ENCODE data around the gene ZNF337.

DNA sequence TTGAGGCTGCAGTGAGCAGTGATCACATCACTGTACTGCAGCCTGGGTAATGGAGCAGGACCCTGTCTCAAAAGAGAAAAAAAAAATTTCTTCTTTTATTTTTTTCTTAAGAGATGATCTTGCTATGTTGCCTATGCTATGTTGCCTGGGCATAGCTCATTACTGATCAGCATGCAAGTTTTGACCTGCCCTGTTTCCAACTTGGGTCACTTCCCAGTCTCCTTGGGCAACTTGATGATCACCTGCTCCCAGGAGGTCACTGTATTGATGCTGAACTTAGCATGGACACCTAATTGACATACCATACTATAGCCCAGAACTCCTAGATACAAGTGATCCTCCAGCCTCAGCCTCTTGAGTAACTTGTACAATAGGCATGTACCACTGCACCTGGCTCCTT is 42.2 kb downstream of the ZNF337 start:
- TF ChIP-seq TAF1 (CRISPR knock-in tag; IDR thresholded peaks at IDR 0.05), result no peak
- TF ChIP-seq, protein P1, sequence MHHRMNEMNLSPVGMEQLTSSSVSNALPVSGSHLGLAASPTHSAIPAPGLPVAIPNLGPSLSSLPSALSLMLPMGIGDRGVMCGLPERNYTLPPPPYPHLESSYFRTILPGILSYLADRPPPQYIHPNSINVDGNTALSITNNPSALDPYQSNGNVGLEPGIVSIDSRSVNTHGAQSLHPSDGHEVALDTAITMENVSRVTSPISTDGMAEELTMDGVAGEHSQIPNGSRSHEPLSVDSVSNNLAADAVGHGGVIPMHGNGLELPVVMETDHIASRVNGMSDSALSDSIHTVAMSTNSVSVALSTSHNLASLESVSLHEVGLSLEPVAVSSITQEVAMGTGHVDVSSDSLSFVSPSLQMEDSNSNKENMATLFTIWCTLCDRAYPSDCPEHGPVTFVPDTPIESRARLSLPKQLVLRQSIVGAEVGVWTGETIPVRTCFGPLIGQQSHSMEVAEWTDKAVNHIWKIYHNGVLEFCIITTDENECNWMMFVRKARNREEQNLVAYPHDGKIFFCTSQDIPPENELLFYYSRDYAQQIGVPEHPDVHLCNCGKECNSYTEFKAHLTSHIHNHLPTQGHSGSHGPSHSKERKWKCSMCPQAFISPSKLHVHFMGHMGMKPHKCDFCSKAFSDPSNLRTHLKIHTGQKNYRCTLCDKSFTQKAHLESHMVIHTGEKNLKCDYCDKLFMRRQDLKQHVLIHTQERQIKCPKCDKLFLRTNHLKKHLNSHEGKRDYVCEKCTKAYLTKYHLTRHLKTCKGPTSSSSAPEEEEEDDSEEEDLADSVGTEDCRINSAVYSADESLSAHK (CRISPR knock-in tag; IDR thresholded peaks at IDR 0.05; ENCODE audit: borderline replicate concordance), result no peak
- no peak for TF ChIP-seq DPF2 (CRISPR knock-in tag; IDR thresholded peaks at IDR 0.05; ENCODE audit: borderline replicate concordance, low read depth)
- TF ChIP-seq ZNF343 (CRISPR knock-in tag; IDR thresholded peaks at IDR 0.05), result no peak
- no peak for TF ChIP-seq MXI1 (IDR thresholded peaks at IDR 0.05; ENCODE audit: borderline replicate concordance, low read depth, low read length)
- no peak for TF ChIP-seq NFYB (CRISPR knock-in tag; IDR thresholded peaks at IDR 0.05)
- TF ChIP-seq KDM1A (CRISPR knock-in tag; IDR thresholded peaks at IDR 0.05), result no peak
- TF ChIP-seq MAFK (conservative IDR thresholded peaks at IDR 0.05 in 1 of 2, IDR thresholded peaks at IDR 0.05 in 1 of 2; ENCODE audit: low read length in 2 of 2), result no peak
- TF ChIP-seq, protein P2, sequence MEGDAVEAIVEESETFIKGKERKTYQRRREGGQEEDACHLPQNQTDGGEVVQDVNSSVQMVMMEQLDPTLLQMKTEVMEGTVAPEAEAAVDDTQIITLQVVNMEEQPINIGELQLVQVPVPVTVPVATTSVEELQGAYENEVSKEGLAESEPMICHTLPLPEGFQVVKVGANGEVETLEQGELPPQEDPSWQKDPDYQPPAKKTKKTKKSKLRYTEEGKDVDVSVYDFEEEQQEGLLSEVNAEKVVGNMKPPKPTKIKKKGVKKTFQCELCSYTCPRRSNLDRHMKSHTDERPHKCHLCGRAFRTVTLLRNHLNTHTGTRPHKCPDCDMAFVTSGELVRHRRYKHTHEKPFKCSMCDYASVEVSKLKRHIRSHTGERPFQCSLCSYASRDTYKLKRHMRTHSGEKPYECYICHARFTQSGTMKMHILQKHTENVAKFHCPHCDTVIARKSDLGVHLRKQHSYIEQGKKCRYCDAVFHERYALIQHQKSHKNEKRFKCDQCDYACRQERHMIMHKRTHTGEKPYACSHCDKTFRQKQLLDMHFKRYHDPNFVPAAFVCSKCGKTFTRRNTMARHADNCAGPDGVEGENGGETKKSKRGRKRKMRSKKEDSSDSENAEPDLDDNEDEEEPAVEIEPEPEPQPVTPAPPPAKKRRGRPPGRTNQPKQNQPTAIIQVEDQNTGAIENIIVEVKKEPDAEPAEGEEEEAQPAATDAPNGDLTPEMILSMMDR (CRISPR knock-in tag; IDR thresholded peaks at IDR 0.05), result no peak
- TF ChIP-seq ZBTB1 (CRISPR knock-in tag; IDR thresholded peaks at IDR 0.05; ENCODE audit: borderline replicate concordance), result no peak
- no peak for TF ChIP-seq ZNF678 (CRISPR knock-in tag; IDR thresholded peaks at IDR 0.05)
- TF ChIP-seq, protein P3, sequence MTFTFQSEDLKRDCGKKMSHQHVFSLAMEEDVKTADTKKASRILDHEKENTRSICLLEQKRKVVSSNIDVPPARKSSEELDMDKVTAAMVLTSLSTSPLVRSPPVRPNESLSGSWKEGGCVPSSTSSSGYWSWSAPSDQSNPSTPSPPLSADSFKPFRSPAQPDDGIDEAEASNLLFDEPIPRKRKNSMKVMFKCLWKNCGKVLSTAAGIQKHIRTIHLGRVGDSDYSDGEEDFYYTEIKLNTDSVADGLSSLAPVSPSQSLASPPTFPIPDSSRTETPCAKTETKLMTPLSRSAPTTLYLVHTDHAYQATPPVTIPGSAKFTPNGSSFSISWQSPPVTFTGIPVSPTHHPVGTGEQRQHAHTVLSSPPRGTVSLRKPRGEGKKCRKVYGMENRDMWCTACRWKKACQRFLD (CRISPR knock-in tag; IDR thresholded peaks at IDR 0.05; ENCODE audit: borderline replicate concordance), result no peak
